Cardiac fibroblast (primary cell): ENCODE results near the gene HDAC9.
A peak's percentile ranks its signal among the peaks of the same experiment; 100 is the strongest.

Experiments used
- DNase-seq, 2 donors: peaks; one replicate each; pipeline versions ENCODE4 v3.0.0 to v3.0.0-alpha.2; 2010; ENCODE audit warnings: low read depth in 2 of 2
- H3K4me3 ChIP-seq, 2 donors: replicated peaks in 1 of 2; 1 replicate in 1 of 2; 2 replicates in 1 of 2; pipeline ENCODE4 v1.5.1; 2011; ENCODE audit warnings: low read depth in 2 of 2, low read length in 2 of 2, mild to moderate bottlenecking in 2 of 2, moderate library complexity in 1 of 2
- CTCF ChIP-seq: IDR thresholded peaks from one replicate; pipeline ENCODE4 v1.5.1; 2011; ENCODE audit warnings: low read depth, mild to moderate bottlenecking, low read length, inconsistent platforms

Gene HDAC9

GRCh38 chr7:18548534-18548933, 53.0 kb downstream of the HDAC9 start:
- no peak for DNase-seq
- H3K4me3 ChIP-seq: no peak overlapping the region
- TF ChIP-seq CTCF: no peak

- no peak for DNase-seq
- TF ChIP-seq CTCF: no peak
- no peak overlapping the region for H3K4me3 ChIP-seq
Observed at GRCh38 chr7:18550574-18550973, 55.0 kb downstream of the HDAC9 start.

DNA sequence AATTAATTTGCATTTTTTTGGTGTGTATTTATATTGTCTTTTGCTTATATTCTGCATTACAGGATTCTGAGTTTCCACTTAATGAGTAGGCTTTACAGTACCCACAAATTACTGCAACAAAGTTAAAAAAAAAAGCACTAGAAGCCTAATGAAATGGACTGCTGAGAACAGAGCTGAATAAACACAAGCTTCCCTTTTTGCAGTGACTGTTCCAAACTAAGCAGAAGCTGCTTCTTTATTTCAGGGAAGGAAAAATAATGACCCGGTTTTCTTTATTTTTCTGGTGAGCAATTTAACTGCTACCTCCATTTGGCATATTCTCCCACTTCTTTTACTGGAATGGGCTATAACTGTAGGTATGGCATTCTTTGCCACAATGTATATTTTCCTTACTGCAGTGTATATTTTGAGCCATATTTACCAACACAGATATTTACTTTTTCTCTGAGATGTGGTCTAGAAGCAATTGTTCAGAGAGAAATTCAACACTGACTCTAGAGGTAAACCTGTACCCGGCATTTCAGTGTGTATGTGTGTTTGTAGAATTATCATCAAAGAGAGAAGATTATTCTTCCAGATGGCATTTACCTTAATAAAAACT, 56.9 kb downstream of the HDAC9 start:
- TF ChIP-seq CTCF: no peak
- DNase-seq: no peak
- no peak overlapping the region for H3K4me3 ChIP-seq

- TF ChIP-seq CTCF: no peak
- H3K4me3 ChIP-seq: no peak overlapping the region
- DNase-seq: peak in 1 of 2 donors; percentile 38
Observed at GRCh38 chr7:18552943-18553604, 57.5 kb downstream of the HDAC9 start.

DNA sequence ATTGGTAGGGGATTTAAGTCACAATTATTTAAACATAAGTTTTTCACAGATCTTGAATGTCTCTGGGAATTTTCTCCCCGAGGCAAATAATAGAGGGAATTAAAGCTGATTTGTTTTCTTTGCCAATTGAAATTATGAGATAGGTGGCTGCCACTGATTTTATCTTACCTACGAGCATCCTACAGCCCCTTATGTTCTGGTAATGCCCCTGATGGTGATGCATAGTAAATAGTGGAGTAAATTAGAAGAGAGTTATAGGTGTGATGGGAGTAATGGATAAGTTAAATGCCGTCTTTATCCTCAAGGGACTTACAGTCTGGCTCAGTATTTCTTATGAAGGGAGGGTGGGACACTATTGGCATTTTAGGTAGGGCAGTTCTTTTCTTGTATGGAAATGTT, 58.1 kb downstream of the HDAC9 start:
- no peak for TF ChIP-seq CTCF
- no peak for DNase-seq
- H3K4me3 ChIP-seq: no peak overlapping the region

DNA sequence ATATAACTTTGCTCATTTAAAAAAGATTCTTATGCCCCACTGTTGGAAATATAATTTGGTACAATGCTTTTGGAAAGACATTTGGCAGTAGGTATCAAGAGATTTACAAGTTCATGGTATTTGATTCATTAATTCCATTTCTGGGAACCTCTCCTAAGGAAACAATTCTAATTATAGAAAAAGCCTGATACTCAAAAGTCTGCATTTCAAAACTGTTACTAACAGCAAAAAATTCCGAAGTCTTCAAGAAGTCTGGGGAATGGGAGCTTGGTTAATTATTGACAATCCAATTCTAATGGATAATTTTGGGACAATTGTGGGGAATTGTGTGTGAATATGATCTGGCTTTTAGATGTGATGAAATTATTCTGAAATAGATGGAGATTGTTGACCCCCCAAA, 59.6 kb downstream of the HDAC9 start:
- peak; percentile 6 to 43 for DNase-seq
- no peak for TF ChIP-seq CTCF
- no peak overlapping the region for H3K4me3 ChIP-seq
